ENCODE measurements around the gene HECTD2.

GRCh38 chr10:91420868-91421267, 10.7 kb downstream of the HECTD2 start:
- TF ChIP-seq EP300 (IDR thresholded peaks at IDR 0.05) = no peak
- TF ChIP-seq, protein P1, sequence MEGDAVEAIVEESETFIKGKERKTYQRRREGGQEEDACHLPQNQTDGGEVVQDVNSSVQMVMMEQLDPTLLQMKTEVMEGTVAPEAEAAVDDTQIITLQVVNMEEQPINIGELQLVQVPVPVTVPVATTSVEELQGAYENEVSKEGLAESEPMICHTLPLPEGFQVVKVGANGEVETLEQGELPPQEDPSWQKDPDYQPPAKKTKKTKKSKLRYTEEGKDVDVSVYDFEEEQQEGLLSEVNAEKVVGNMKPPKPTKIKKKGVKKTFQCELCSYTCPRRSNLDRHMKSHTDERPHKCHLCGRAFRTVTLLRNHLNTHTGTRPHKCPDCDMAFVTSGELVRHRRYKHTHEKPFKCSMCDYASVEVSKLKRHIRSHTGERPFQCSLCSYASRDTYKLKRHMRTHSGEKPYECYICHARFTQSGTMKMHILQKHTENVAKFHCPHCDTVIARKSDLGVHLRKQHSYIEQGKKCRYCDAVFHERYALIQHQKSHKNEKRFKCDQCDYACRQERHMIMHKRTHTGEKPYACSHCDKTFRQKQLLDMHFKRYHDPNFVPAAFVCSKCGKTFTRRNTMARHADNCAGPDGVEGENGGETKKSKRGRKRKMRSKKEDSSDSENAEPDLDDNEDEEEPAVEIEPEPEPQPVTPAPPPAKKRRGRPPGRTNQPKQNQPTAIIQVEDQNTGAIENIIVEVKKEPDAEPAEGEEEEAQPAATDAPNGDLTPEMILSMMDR (IDR thresholded peaks at IDR 0.05) = no peak

All from sigmoid colon (tissue), 4 donors.